Body of pancreas (tissue), 4 donors: Measurements from ENCODE around the gene CYP4V2. TPM values are rescaled to one million over a fixed set of nuclear protein-coding genes. Genes with fewer than 3 reads are reported as not detected.
"Not testable (repeated sequence)": the region's sequence is repeated elsewhere in the genome, so short reads cannot be mapped to it uniquely, and the experiment has no call there.

Experiments used
- ATAC-seq: fragments of 150-250 bp; one replicate; pipeline ENCODE4 v1.9.1; 2016
- DNase-seq, 4 donors: peaks; one replicate each; pipeline ENCODE4 v3.0.0-alpha.2; 2019
- H3K27ac ChIP-seq, 4 donors: fragments of 200-600 bp; sonication (generic); 1 replicate in 3 of 4; 2 replicates in 1 of 4; pipeline versions ENCODE4 v1.5.1 to v1.6.1; 2016 to 2019; ENCODE audit warnings: mild to moderate bottlenecking in 1 of 4, mixed read lengths in 1 of 4, moderate library complexity in 1 of 4
- H3K27me3 ChIP-seq, 2 donors: fragments of 200-600 bp; sonication (generic); one replicate each; pipeline ENCODE4 v1.6.0; 2016; ENCODE audit warnings: mild to moderate bottlenecking in 1 of 2
- H3K36me3 ChIP-seq, 2 donors: fragments of 200-600 bp; sonication (generic); replicated peaks in 1 of 2; 2 replicates each; pipeline ENCODE4 v1.5.1; 2016; ENCODE audit warnings: low read depth in 2 of 2; ENCODE audit not compliant: insufficient read depth in 1 of 2
- H3K4me1 ChIP-seq: fragments of 200-600 bp; sonication (generic); one replicate; pipeline ENCODE4 v1.6.0; 2016
- H3K4me3 ChIP-seq, 2 donors: fragments of 200-600 bp; sonication (generic); 1 replicate in 1 of 2; 2 replicates in 1 of 2; pipeline ENCODE4 v1.5.1; 2016 to 2019
- H3K9me3 ChIP-seq, 3 donors: fragments of 200-600 bp; sonication (generic); 1 replicate in 2 of 3; 2 replicates in 1 of 3; pipeline ENCODE4 v1.5.1; 2016
- CTCF ChIP-seq, 7 experiments: fragments of 450-650 bp in 4 of 7; fragments of 200-600 bp in 3 of 7; sonication (generic) in 3 of 7; IDR thresholded peaks; one replicate each; pipeline ENCODE4 v1.5.1; 2016 to 2019; ENCODE audit warnings: antibody characterized with exemption in 7 of 7
- POLR2A ChIP-seq, 3 donors: fragments of 450-650 bp; IDR thresholded peaks; one replicate each; pipeline ENCODE4 v1.6.1; 2016; ENCODE audit warnings: antibody characterized with exemption in 3 of 3, mild to moderate bottlenecking in 2 of 3
- WGBS, 2 donors: methylation state at CpG; one replicate each; pipeline ENCODE4 v1.1.5; 2017; 5-methylcytosine and 5-hydroxymethylcytosine counted together
- intact Hi-C: fragments of 100-400 bp; cut with DNase I; formaldehyde crosslinking; loops from one replicate; pipeline ENCODE4 v1.15.1; 2023
- total RNA-seq, 2 donors: library from RNA; depleted of rRNA; stranded (reverse); fragments of >200 nt; gene quantifications; one replicate each; pipeline ENCODE4 v1.1.0, GENCODE V29; 2016

The CYP4V2 gene
- total RNA-seq, 2 donors from 2014 or later = 62.8 to 65.3 TPM

- WGBS, 2 donors = 80 to 89% methylated on average over 7 of the region's 7 CpGs
- Histone ChIP-seq H3K4me3 (no peak overlapping the region), H3K27ac (no peak overlapping the region), H3K27me3 (no peaks in the 10 kb centered on the region), H3K9me3 (no peaks in the 10 kb centered on the region), H3K4me1 (no peaks in the 10 kb centered on the region), H3K36me3 (peaks cover 0 to 2% of the 10 kb centered on the region in 2 donors)
- TF ChIP-seq CTCF (IDR thresholded peaks at IDR 0.05) (no peak), POLR2A (IDR thresholded peaks at IDR 0.05) (no peak)
- no peak for DNase-seq
- ATAC-seq = no peak
- intact Hi-C loops = no loop called here
Observed at GRCh38 chr4:186240452-186240847, 49.1 kb downstream of the CYP4V2 start.

- DNase-seq (no peak), ATAC-seq (peak; percentile 12)
- WGBS, 2 donors = 83 to 91% methylated on average over 7 of the region's 7 CpGs
- Histone ChIP-seq H3K4me1 (no peaks in the 10 kb centered on the region), H3K27ac (no peak overlapping the region), H3K9me3 (no peaks in the 10 kb centered on the region), H3K4me3 (no peak overlapping the region), H3K36me3 (peaks cover 0 to 2% of the 10 kb centered on the region in 2 donors), H3K27me3 (no peaks in the 10 kb centered on the region)
- TF ChIP-seq CTCF (IDR thresholded peaks at IDR 0.05) = no peak
- intact Hi-C loops = no loop called here
Observed at GRCh38 chr4:186240848-186241491, 49.6 kb downstream of the CYP4V2 start.

- H3K27ac ChIP-seq = no peak overlapping the region
- DNase-seq (no peak), ATAC-seq (no peak)
- intact Hi-C loops = no loop called here
- no peaks in the 10 kb centered on the region for H3K9me3 ChIP-seq
- WGBS, 2 donors = 75 to 78% methylated on average over 4 of the region's 4 CpGs
- no peaks in the 10 kb centered on the region for H3K27me3 ChIP-seq
- TF ChIP-seq CTCF (IDR thresholded peaks at IDR 0.05) (no peak), POLR2A (IDR thresholded peaks at IDR 0.05) (no peak)
- no peak overlapping the region for H3K4me3 ChIP-seq
- no peaks in the 10 kb centered on the region for H3K4me1 ChIP-seq
- peaks cover 0 to 2% of the 10 kb centered on the region in 2 donors for H3K36me3 ChIP-seq
Observed at GRCh38 chr4:186241616-186242015, 50.2 kb downstream of the CYP4V2 start.

GRCh38 chr4:186242031-186242430, 50.7 kb downstream of the CYP4V2 start:
- H3K27me3 ChIP-seq, intact Hi-C loops, ATAC-seq, DNase-seq, H3K36me3 ChIP-seq, H3K27ac ChIP-seq, H3K4me1 ChIP-seq, H3K4me3 ChIP-seq, H3K9me3 ChIP-seq: not testable (repeated sequence)
- WGBS, 2 donors = 74 to 88% methylated on average over 10 of the region's 10 CpGs

GRCh38 chr4:186243331-186243730, 52.0 kb downstream of the CYP4V2 start:
- no peak for ATAC-seq
- intact Hi-C loops = no loop called here

More at GRCh38 chr4:186243331-186243730, 52.0 kb downstream of the CYP4V2 start:
- Histone ChIP-seq H3K4me1 (no peaks in the 10 kb centered on the region), H3K27ac (no peak overlapping the region), H3K36me3 (peaks cover 0 to 2% of the 10 kb centered on the region in 2 donors), H3K9me3 (no peaks in the 10 kb centered on the region), H3K4me3 (no peak overlapping the region), H3K27me3 (no peaks in the 10 kb centered on the region)
- TF ChIP-seq CTCF (IDR thresholded peaks at IDR 0.05) = no peak
- no peak for TF ChIP-seq POLR2A (IDR thresholded peaks at IDR 0.05)
- WGBS, 2 donors = 94 to 95% methylated on average over 2 of the region's 2 CpGs
- DNase-seq = no peak
